Activated naive CD8-positive, alpha-beta T cell treated with anti-CD3 and anti-CD28 coated beads, Interleukin-2, amount 50 U/mL, for 24 hours (primary cell): ENCODE results near the gene UGGT1.
A peak's percentile ranks its signal among the peaks of the same experiment; 100 is the strongest.

ENCODE experiments used
- ATAC-seq: fragments of 150-1000 bp; cut with Tn5 transposase; one replicate; pipeline ENCODE4 v1.10.0; 2021
- DNase-seq: peaks from one replicate; pipeline ENCODE4 v3.0.0; 2021
- H3K27ac Mint-ChIP-seq: one replicate; pipeline ENCODE4 v1.8.0; 2021; ENCODE audit warnings: mild to moderate bottlenecking, mixed read lengths
- H3K27me3 Mint-ChIP-seq: one replicate; pipeline ENCODE4 v1.8.0; 2021; ENCODE audit warnings: mixed read lengths
- H3K36me3 Mint-ChIP-seq: one replicate; pipeline ENCODE4 v1.8.0; 2021; ENCODE audit warnings: low read depth, mixed read lengths
- H3K4me1 Mint-ChIP-seq: one replicate; pipeline ENCODE4 v1.8.0; 2021; ENCODE audit warnings: mixed read lengths
- H3K4me3 Mint-ChIP-seq: one replicate; pipeline ENCODE4 v1.8.0; 2021; ENCODE audit warnings: mild to moderate bottlenecking, moderate library complexity, mixed read lengths
- H3K9me3 Mint-ChIP-seq: one replicate; pipeline ENCODE4 v1.8.0; 2021; ENCODE audit warnings: mixed read lengths

Gene UGGT1

DNA sequence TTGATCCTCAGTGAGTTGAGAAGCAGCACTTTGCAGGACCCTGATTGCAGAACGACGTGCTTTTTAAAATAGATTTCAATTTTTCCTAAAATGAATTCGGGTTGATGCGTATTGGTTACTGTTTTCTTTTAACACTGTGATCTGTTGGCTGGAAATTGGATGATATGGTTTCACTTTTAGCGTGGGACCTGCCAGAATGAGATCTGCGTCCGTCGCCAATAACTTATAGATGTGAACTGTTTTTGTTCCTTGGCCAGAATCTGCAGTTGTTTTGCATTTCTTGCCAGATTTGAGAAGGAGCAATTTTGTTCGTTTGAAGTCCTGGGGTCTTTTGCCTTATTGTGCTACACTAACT, 703 bp downstream of the UGGT1 start:
- Mint-ChIP-seq H3K27me3 (no peaks in the 10 kb centered on the region), H3K4me1 (peaks cover 46% of the 10 kb centered on the region), H3K4me3 (peak overlapping the region; percentile 94), H3K27ac (peak overlapping the region; percentile 92), H3K9me3 (no peaks in the 10 kb centered on the region), H3K36me3 (peaks cover 4% of the 10 kb centered on the region)
- ATAC-seq (no peak), DNase-seq (no peak)

DNA sequence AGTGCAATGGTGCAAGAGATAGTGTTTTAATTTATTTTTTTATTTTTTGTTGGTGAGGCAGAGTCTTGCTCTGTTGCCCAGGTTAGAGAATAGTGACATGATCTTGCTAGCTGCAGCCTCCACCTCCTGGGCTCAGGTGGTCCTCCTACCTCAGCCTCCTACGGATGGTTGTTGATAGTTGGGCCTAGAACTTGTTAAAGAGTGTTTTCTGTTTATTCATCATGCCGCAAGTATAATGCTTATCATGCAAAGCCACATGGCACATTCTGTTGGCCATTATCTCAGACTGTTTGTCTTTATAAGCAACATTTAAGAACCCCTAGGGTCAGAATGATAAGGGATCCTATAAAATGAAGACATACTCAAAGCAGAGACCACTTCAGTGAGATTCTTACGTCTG, 1.7 kb downstream of the UGGT1 start:
- H3K36me3 Mint-ChIP-seq: peaks cover 8% of the 10 kb centered on the region
- H3K27me3 Mint-ChIP-seq: no peaks in the 10 kb centered on the region
- DNase-seq (no peak), ATAC-seq (no peak)
- peak overlapping the region; percentile 94 for H3K4me3 Mint-ChIP-seq
- H3K27ac Mint-ChIP-seq: no peak overlapping the region
- no peaks in the 10 kb centered on the region for H3K9me3 Mint-ChIP-seq
- H3K4me1 Mint-ChIP-seq: peaks cover 46% of the 10 kb centered on the region

DNA sequence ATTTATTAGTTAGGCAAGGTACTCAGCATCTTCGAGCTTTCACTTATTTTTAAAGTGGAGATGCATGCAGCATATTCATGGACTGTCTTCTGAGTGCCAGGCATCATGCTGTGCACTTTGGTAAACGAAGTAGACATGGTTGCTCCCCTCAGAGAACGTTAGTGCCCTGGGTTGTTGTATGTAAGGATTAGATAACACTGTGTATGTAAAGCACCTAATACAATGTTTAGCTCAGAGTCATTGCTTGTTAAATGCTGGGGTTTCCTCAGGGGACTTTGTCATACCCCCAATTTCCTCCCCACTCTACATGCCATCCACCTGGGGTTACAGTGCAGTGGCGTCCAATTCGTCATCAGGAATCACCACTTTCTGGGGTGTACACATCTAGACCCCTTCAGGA, 2.8 kb downstream of the UGGT1 start:
- no peaks in the 10 kb centered on the region for H3K27me3 Mint-ChIP-seq
- H3K4me3 Mint-ChIP-seq: no peak overlapping the region
- H3K36me3 Mint-ChIP-seq: peaks cover 17% of the 10 kb centered on the region
- H3K9me3 Mint-ChIP-seq: no peaks in the 10 kb centered on the region
- DNase-seq: no peak
- H3K27ac Mint-ChIP-seq: no peak overlapping the region
- no peak for ATAC-seq
- H3K4me1 Mint-ChIP-seq: peaks cover 46% of the 10 kb centered on the region

DNA sequence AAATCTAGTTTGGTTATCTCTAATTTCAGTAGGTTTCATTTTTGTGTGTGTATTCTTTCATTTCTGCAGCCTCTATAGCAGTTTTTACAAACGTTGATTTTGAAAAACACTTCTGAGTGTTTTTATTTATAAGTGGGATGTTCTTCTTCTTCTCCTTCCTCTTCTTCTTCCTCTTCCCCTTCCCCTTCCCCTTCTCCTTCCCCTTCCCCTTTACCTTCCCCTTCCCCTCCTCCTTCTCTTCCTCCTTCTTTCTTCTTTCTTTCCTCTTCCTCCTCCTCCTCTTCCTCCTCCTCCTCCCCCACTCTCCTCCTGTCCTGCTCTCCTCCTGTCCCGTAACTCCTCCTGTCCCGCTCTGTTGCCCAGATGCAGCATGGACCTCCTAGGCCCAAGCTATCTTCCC, 4.2 kb downstream of the UGGT1 start:
- Mint-ChIP-seq H3K36me3 (peaks cover 21% of the 10 kb centered on the region), H3K9me3 (no peaks in the 10 kb centered on the region), H3K4me3 (no peak overlapping the region), H3K4me1 (peaks cover 38% of the 10 kb centered on the region), H3K27ac (no peak overlapping the region), H3K27me3 (no peaks in the 10 kb centered on the region)
- no peak for ATAC-seq
- DNase-seq: no peak

DNA sequence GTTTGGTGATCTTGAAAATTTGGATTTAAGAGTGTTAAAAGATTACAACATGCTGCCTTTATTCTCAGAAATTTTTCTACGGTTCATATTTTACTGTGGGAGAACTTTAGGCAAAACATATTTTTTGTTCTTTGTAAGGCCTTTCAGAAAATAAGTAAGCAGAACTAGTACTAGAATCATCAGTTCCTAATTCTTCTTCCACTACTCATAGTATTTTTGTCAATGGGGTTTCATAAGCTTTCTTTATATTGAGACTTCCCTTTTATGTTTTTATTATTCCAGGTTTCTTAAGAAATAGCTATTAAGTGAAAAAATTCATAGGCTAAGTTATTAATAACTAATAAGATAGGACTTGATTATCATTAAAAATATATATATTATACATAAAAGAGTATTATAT, 12.4 kb downstream of the UGGT1 start:
- H3K4me3 Mint-ChIP-seq: no peak overlapping the region
- H3K36me3 Mint-ChIP-seq: peaks cover 37% of the 10 kb centered on the region
- DNase-seq (no peak), ATAC-seq (no peak)
- H3K9me3 Mint-ChIP-seq: no peaks in the 10 kb centered on the region
- no peaks in the 10 kb centered on the region for H3K27me3 Mint-ChIP-seq
- no peak overlapping the region for H3K27ac Mint-ChIP-seq
- H3K4me1 Mint-ChIP-seq: peaks cover 13% of the 10 kb centered on the region

DNA sequence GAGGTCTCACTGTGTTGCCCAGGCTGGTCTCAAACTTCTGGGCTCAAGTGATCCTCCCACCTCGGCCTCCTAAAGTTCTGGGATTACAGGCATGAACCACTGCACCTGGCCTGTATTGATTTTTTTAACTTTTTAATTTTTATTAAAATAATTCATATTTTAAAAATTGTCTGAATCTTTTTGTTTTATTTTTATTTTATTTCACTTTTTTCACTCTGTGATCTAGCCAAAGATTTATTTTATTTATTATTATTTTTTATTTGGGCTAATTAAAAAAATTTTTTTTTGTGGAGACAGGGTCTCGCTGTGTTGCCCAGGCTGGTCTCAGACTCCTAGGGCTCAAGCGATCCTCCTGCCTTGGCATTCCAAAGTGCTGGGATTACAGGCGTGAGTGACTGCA, 14.1 kb downstream of the UGGT1 start:
- H3K27me3 Mint-ChIP-seq: no peaks in the 10 kb centered on the region
- ATAC-seq: no peak
- no peak for DNase-seq
- H3K27ac Mint-ChIP-seq: no peak overlapping the region
- H3K4me1 Mint-ChIP-seq: peaks cover 13% of the 10 kb centered on the region
- no peaks in the 10 kb centered on the region for H3K9me3 Mint-ChIP-seq
- H3K36me3 Mint-ChIP-seq: peaks cover 33% of the 10 kb centered on the region
- H3K4me3 Mint-ChIP-seq: no peak overlapping the region

DNA sequence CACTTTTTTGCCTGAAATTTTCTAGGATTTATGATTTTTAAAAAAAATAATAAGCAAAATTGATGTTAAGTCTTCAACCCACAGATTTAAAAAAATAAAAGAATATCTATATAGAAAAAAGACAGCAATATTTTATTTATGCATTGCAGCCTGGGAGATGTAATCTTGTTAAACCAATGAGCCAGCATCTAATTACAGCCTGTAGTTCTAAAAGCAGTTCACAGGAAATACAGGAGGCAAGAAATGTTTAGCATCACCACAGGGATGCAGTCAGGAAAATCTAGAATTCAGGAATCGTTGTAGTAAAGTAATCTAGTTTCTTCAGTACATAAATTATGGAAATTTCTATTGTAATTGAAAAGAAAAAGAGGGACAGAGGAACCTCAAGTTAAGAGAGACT, 17.2 kb downstream of the UGGT1 start:
- Mint-ChIP-seq H3K4me3 (no peak overlapping the region), H3K4me1 (peaks cover 9% of the 10 kb centered on the region), H3K36me3 (peaks cover 36% of the 10 kb centered on the region), H3K27ac (no peak overlapping the region), H3K27me3 (no peaks in the 10 kb centered on the region), H3K9me3 (no peaks in the 10 kb centered on the region)
- ATAC-seq (no peak), DNase-seq (no peak)

DNA sequence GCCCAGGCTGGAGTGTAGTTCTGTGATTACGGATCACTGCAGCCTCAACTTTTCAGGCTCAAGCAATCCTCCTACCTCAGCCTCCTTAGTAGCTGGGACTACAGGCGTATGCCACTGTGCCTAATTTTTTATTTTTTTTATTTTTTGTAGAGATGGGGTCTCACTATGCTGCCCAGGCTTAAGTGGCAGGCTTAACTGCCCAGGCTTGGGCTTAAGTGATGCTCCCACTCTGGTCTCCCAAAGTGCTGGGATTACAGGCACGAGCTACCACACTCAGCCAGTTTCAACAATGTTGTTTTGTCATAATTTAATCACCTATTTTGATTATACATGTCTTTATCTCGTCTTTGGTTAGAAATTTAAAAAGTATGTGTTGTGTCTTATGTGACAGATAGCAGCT, 18.2 kb downstream of the UGGT1 start:
- H3K36me3 Mint-ChIP-seq: peaks cover 37% of the 10 kb centered on the region
- H3K27ac Mint-ChIP-seq: no peak overlapping the region
- H3K4me1 Mint-ChIP-seq: peaks cover 4% of the 10 kb centered on the region
- no peaks in the 10 kb centered on the region for H3K9me3 Mint-ChIP-seq
- ATAC-seq (no peak), DNase-seq (no peak)
- H3K4me3 Mint-ChIP-seq: no peak overlapping the region
- H3K27me3 Mint-ChIP-seq: no peaks in the 10 kb centered on the region

DNA sequence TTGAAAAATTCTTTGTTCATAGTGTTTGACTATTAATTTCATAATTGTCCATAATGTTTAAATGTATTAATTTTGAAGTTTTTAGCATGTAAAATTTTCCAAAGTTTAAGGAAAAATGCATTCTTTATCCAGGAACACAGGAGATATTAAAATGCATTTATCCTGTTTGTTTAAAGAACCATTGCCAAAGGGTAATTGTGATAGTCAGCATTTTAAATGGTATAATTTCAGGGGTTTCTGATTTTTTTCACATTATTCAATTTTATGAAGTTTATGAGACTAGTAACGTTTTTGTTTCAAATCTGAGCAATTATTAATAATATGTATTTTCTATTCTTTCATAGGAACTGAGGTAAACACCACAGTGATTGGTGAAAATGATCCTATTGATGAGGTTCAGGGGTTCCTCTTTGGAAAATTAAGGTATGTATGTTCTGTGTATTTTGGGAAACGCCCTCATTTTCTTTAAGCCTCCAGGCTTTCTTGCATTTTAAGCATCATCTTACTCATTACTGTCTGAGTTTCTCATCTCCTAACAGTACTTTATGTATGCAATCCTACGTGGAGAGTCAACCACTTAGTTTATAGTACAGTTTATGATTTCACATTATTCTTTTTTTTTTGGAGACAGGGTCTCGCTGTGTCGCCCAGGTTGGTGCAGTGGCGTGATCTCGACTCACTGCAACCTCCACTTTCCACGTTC, 25.1 kb downstream of the UGGT1 start:
- H3K27ac Mint-ChIP-seq: no peak overlapping the region
- ATAC-seq: no peak
- H3K36me3 Mint-ChIP-seq: peaks cover 53% of the 10 kb centered on the region
- H3K4me3 Mint-ChIP-seq: no peak overlapping the region
- no peaks in the 10 kb centered on the region for H3K27me3 Mint-ChIP-seq
- no peak for DNase-seq
- no peaks in the 10 kb centered on the region for H3K4me1 Mint-ChIP-seq
- H3K9me3 Mint-ChIP-seq: no peaks in the 10 kb centered on the region

DNA sequence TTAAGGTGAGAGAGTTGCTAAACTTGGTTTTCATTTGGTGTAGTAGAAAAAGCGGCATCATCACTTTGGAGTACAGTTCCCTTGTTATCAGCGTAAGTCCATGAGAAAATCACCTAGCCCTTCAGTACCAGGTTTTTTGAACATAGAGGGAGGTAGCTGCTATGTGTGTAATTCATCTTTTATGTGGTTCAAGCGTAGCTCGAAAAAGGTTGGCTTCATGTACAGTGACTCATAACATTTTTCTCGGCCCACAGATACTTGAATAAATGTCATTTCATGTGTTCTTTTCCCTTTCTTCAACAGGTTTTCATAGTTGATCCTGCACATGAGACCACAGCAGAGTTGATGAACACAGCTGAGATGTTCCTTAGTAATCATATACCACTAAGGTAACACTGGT, 43.6 kb downstream of the UGGT1 start:
- DNase-seq (no peak), ATAC-seq (peak; percentile 66)
- H3K27ac Mint-ChIP-seq: no peak overlapping the region
- H3K9me3 Mint-ChIP-seq: no peaks in the 10 kb centered on the region
- H3K36me3 Mint-ChIP-seq: peaks cover 73% of the 10 kb centered on the region
- H3K27me3 Mint-ChIP-seq: no peaks in the 10 kb centered on the region
- H3K4me1 Mint-ChIP-seq: peaks cover 4% of the 10 kb centered on the region
- no peak overlapping the region for H3K4me3 Mint-ChIP-seq

DNA sequence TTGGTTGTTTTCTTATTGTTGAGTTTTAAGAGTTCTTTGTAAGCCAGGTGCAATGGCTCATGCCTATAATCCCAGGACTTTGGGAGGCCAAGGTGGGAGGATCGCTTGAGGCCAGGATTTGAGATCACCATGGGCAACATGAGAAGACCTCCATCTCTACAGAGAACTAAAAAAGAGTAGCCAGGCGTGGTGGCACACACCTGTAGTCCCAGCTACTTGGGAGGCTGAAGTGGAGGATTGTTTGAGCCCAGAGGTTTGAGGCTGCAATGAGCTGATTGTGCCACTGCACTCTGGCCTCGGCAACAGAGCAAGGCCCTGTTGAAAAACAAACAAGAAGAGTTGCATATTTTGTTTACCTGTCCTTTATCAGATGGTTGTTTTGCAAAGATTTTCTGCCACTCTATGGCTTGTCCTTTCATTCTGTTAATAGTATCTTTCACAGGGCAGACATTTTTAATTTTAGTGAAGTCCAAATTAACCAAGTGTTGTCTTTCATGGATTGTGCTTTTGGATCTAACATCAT, 46.2 kb downstream of the UGGT1 start:
- no peaks in the 10 kb centered on the region for H3K9me3 Mint-ChIP-seq
- H3K4me1 Mint-ChIP-seq: peaks cover 4% of the 10 kb centered on the region
- no peak for ATAC-seq
- DNase-seq: no peak
- no peaks in the 10 kb centered on the region for H3K27me3 Mint-ChIP-seq
- H3K27ac Mint-ChIP-seq: no peak overlapping the region
- peaks cover 66% of the 10 kb centered on the region for H3K36me3 Mint-ChIP-seq
- H3K4me3 Mint-ChIP-seq: no peak overlapping the region

DNA sequence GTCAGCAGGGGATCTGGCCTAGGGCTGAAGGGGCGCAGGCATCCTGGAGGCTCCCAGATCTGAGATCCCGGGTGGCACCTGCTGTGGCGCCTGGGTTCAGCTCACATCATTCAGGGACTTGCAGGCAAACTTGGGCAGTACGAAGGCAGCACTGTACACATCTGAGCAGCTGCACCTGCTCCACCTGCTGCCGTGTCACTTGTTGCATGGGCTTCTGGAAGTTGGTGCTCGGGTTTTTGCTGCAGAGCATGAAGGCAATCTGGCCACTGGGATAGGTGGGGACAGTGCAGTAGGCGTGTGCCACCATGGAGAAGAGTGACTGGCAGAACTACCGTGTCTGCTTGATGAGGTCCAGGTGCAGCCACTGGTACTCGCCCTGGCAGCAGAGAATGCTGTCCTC, 48.6 kb downstream of the UGGT1 start:
- Mint-ChIP-seq H3K36me3 (peaks cover 50% of the 10 kb centered on the region), H3K27ac (no peak overlapping the region)

DNA sequence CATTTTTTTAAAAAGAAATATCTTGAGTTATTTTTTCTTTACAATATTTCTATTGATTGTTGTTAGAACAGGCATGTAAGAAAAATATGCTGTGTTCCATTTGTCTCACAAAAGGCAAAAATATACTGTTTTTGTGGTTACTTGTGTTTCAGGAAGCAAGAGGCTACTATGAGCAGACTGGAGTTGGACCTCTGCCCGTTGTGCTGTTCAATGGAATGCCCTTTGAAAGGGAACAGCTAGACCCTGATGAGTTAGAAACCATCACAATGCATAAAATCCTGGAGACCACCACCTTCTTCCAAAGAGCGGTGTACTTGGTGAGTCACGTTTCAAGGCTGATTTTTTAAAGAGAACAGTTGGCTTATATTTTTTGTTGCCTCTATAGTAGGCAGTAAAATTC, 54.7 kb downstream of the UGGT1 start:
- peaks cover 35% of the 10 kb centered on the region for H3K36me3 Mint-ChIP-seq
- H3K4me1 Mint-ChIP-seq: no peaks in the 10 kb centered on the region
- ATAC-seq: no peak
- no peak overlapping the region for H3K4me3 Mint-ChIP-seq
- DNase-seq: no peak
- no peaks in the 10 kb centered on the region for H3K9me3 Mint-ChIP-seq
- no peaks in the 10 kb centered on the region for H3K27me3 Mint-ChIP-seq
- no peak overlapping the region for H3K27ac Mint-ChIP-seq

More for the DNA sequence above, 48.6 kb downstream of the UGGT1 start:
- DNase-seq: no peak
- Mint-ChIP-seq H3K4me3 (no peak overlapping the region), H3K27me3 (no peaks in the 10 kb centered on the region), H3K4me1 (peaks cover 1% of the 10 kb centered on the region), H3K9me3 (no peaks in the 10 kb centered on the region)
- no peak for ATAC-seq

DNA sequence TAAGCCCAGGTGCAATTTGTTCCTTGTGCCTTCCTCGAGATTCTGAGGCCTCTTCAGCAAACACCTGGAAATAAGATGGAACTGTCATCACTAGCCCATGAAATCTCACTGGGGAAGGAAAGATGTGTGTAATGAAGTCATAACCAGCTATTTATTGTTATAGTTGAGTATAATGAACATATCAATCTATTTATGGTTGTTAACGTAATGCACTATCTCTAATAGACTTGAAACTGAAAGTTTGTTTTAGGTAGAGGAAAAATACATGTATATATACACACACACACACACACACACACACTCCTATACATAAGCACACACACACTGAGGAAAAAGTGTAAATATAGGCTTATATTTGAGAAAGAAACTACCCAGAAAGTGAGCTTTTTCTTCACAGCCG, 62.8 kb downstream of the UGGT1 start:
- no peaks in the 10 kb centered on the region for H3K4me1 Mint-ChIP-seq
- no peak for DNase-seq
- H3K4me3 Mint-ChIP-seq: no peak overlapping the region
- H3K9me3 Mint-ChIP-seq: no peaks in the 10 kb centered on the region
- no peak for ATAC-seq
- H3K27ac Mint-ChIP-seq: no peak overlapping the region
- H3K27me3 Mint-ChIP-seq: no peaks in the 10 kb centered on the region
- H3K36me3 Mint-ChIP-seq: peaks cover 51% of the 10 kb centered on the region

DNA sequence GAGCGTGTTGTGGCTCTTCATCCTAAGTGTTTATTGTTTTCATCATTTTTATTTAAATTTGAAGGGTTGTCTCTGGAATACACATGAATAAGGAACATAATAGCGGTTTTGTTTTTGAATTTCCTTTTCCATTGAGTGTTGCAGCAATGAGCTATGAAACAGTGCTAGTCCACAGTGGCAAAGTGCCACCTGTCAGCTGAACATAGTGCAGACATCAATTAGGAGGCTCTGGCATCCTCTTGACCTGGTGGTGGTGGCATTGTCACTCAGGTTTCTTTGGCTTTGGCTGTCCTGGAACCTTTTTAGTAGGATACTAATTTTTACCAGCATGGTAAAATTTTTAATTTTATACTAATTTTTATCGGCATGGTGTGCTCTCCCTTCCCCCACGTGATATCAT, 63.2 kb downstream of the UGGT1 start:
- H3K4me1 Mint-ChIP-seq: no peaks in the 10 kb centered on the region
- no peaks in the 10 kb centered on the region for H3K27me3 Mint-ChIP-seq
- no peaks in the 10 kb centered on the region for H3K9me3 Mint-ChIP-seq
- H3K36me3 Mint-ChIP-seq: peaks cover 51% of the 10 kb centered on the region
- DNase-seq (no peak), ATAC-seq (no peak)
- no peak overlapping the region for H3K27ac Mint-ChIP-seq
- H3K4me3 Mint-ChIP-seq: no peak overlapping the region

DNA sequence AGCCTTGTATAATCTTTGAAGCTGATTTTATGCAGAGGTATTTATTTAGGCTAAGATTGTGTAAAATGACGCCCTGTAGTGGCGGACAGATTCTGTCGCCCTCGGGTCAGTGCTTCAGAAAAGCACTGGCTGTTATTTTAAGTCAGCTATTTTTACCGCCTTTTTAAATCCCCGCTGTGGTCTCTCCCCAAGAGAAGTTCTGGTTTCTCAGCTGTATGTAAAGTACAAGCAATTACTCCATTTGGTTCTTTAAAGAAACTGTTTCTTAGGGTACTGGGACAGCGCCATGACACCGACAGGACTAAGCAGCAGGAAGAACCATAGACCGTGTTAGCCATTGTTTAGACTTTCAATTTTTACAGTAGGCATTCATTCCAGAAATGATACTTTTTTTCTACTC, 65.0 kb downstream of the UGGT1 start:
- ATAC-seq: no peak
- Mint-ChIP-seq H3K36me3 (peaks cover 59% of the 10 kb centered on the region), H3K9me3 (no peaks in the 10 kb centered on the region), H3K27me3 (no peaks in the 10 kb centered on the region), H3K27ac (no peak overlapping the region), H3K4me1 (no peaks in the 10 kb centered on the region), H3K4me3 (no peak overlapping the region)
- no peak for DNase-seq
